OCI-LY1 (cell line): ENCODE data around the gene TCN2.

Experiments used
- CTCF ChIP-seq: fragments of 200-600 bp; sonication (generic), shearing (Covaris generic); IDR thresholded peaks from 2 replicates; pipeline ENCODE4 v1.5.1; 2017; ENCODE audit warnings: mild to moderate bottlenecking, antibody characterized with exemption, low read length, moderate library complexity, mixed read lengths
- EZH2 ChIP-seq: fragments of 200-600 bp; sonication (generic), shearing (Covaris generic); IDR thresholded peaks from 2 replicates; pipeline ENCODE4 v1.8.0; 2017; ENCODE audit warnings: borderline replicate concordance, mixed run types, mild to moderate bottlenecking, antibody characterized with exemption, low read length, moderate library complexity, mixed read lengths

- no peak for TF ChIP-seq CTCF
- no peak for TF ChIP-seq EZH2
Observed at GRCh38 chr22:30628491-30628890, 21.5 kb downstream of the TCN2 start.
